GM12891 (cell line): ENCODE data around the gene POLD1.

Experiments
- POLR2A ChIP-seq: IDR thresholded peaks from 2 replicates; pipeline ENCODE4 v1.6.1; 2011; ENCODE audit warnings: low read depth, low read length, control low read depth
- TAF1 ChIP-seq: IDR thresholded peaks from 2 replicates; pipeline ENCODE4 v1.6.1; 2011; ENCODE audit warnings: low read depth, low read length, control low read depth

DNA sequence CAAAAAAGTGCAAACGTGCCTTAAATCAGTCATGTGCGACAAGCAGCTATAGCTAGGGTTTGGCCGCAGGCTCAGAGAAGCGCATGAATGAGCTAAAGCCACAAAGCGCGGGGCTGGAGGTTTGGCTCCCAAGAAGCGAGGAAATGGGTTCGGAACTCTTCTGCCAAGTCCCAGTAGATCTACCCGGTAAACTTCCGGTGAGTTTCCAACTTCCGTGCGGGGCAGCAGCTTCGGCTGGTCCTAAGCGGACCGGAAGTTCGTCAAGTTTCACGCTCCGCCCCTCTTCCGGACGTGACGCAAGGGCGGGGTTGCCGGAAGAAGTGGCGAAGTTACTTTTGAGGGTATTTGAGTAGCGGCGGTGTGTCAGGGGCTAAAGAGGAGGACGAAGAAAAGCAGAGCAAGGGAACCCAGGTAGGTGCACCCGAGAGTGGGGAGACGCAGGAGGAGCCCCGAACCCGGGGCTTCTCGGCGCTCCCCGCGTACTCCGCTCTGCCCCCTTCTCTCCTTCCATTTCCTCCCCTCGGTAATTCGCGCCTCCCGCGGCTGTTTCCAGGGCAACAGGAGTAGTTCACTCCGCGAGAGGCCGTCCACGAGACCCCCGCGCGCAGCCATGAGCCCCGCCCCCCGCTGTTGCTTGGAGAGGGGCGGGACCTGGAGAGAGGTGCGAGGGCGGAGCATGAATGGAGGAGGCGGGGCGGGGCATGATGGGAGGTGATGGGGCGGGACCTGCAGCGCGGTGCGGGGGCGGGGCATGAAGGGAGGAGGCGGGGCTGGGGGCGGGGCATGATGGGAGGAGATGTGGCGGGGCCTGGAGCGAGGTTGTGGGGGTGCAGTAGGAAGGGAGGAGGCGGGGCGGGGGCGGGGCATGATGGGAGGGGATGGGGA lies 7.7 kb upstream of the POLD1 start, which contains the start of gene NR1H2:
- TF ChIP-seq POLR2A: peak; percentile 74
- TF ChIP-seq TAF1: peak; percentile 74; the same call in 1 of the 2 replicates
